ENCODE results near the gene COPA. TPM values are rescaled to one million over a fixed set of nuclear protein-coding genes. Genes with fewer than 3 reads are reported as not detected.

The COPA gene
- total and polyA plus RNA-seq, 3 experiments from 2014 or later = 121 to 139 (median 129) TPM

GRCh38 chr1:160352555-160352954, 9.5 kb upstream of the COPA start:
- peaks cover 1 to 3% (median 2%) of the 10 kb centered on the region in 3 donors for H3K4me1 Mint-ChIP-seq
- ChIA-PET POLR2A (no interaction called here), CTCF (interaction anchor here (0.5 kb wide), 1 partner anchor 643 kb away, joined by 3 read pairs; no protein-coding TSS in a partner anchor)
- H3K36me3 Mint-ChIP-seq = peaks cover 6 to 97% (median 36%) of the 10 kb centered on the region in 3 donors
- peak overlapping the region in 2 of 8 donors; percentile 71 to 73 for H3K27ac Mint-ChIP-seq
- Histone ChIP-seq H3K4me3 (ENCODE audit: low read length) (no peak overlapping the region), H3K27ac (ENCODE audit: low read depth, low read length) (no peak overlapping the region), H3K36me3 (ENCODE audit: insufficient read depth, low read length) (peaks cover 77% of the 10 kb centered on the region), H3K27me3 (ENCODE audit: insufficient read depth, low read length, poor library complexity, severe bottlenecking) (no peaks in the 10 kb centered on the region), H3K9me3 (ENCODE audit: low read length) (no peaks in the 10 kb centered on the region), H3K4me1 (ENCODE audit: insufficient read depth, low read length) (no peaks in the 10 kb centered on the region)
- H3K27me3 Mint-ChIP-seq = no peaks in the 10 kb centered on the region
- no peaks in the 10 kb centered on the region for H3K9me3 Mint-ChIP-seq
- DNase-seq = no peak
- no peak overlapping the region for H3K4me3 Mint-ChIP-seq

- Mint-ChIP-seq H3K9me3 (no peaks in the 10 kb centered on the region), H3K4me3 (no peak overlapping the region), H3K27ac (peak overlapping the region in 1 of 8 donors; percentile 78), H3K4me1 (peaks cover 5 to 11% (median 8%) of the 10 kb centered on the region in 3 donors), H3K36me3 (peaks cover 8 to 99% (median 39%) of the 10 kb centered on the region in 3 donors), H3K27me3 (no peaks in the 10 kb centered on the region)
- POLR2A ChIA-PET = no interaction called here
- H3K27me3 ChIP-seq (ENCODE audit: insufficient read depth, low read length, poor library complexity, severe bottlenecking) = no peaks in the 10 kb centered on the region
- H3K4me3 ChIP-seq (ENCODE audit: low read length) = no peak overlapping the region
- no peaks in the 10 kb centered on the region for H3K4me1 ChIP-seq (ENCODE audit: insufficient read depth, low read length)
- H3K9me3 ChIP-seq (ENCODE audit: low read length) = no peaks in the 10 kb centered on the region
- no peak overlapping the region for H3K27ac ChIP-seq (ENCODE audit: low read depth, low read length)
- DNase-seq = no peak
- CTCF ChIA-PET = no interaction called here
- H3K36me3 ChIP-seq (ENCODE audit: insufficient read depth, low read length) = peaks cover 74% of the 10 kb centered on the region
Measured at GRCh38 chr1:160351629-160352028, 8.6 kb upstream of the COPA start.

GRCh38 chr1:160346958-160347357, 3.9 kb upstream of the COPA start:
- Histone ChIP-seq H3K4me3 (ENCODE audit: low read length) (no peak overlapping the region), H3K9me3 (ENCODE audit: low read length) (no peaks in the 10 kb centered on the region), H3K27ac (ENCODE audit: low read depth, low read length) (no peak overlapping the region), H3K4me1 (ENCODE audit: insufficient read depth, low read length) (peaks cover 11% of the 10 kb centered on the region), H3K36me3 (ENCODE audit: insufficient read depth, low read length) (peaks cover 28% of the 10 kb centered on the region), H3K27me3 (ENCODE audit: insufficient read depth, low read length, poor library complexity, severe bottlenecking) (no peaks in the 10 kb centered on the region)
- Mint-ChIP-seq H3K36me3 (peaks cover 4 to 80% (median 18%) of the 10 kb centered on the region in 3 donors), H3K4me3 (peak overlapping the region in 2 of 7 donors; percentile 65 to 71), H3K4me1 (peaks cover 29 to 41% (median 36%) of the 10 kb centered on the region in 3 donors), H3K9me3 (no peaks in the 10 kb centered on the region), H3K27ac (peak overlapping the region in 4 of 8 donors; percentile 36 to 92 (median 52)), H3K27me3 (peaks cover 0 to 4% of the 10 kb centered on the region in 2 donors)
- DNase-seq = no peak
- POLR2A ChIA-PET = no interaction called here
- CTCF ChIA-PET = no interaction called here

GRCh38 chr1:160346463-160346862, 3.4 kb upstream of the COPA start:
- Mint-ChIP-seq H3K27ac (peak overlapping the region in 1 of 8 donors; percentile 36), H3K9me3 (no peaks in the 10 kb centered on the region), H3K27me3 (peaks cover 0 to 4% of the 10 kb centered on the region in 2 donors), H3K4me3 (peak overlapping the region in 2 of 7 donors; percentile 65 to 71), H3K36me3 (peaks cover 4 to 75% (median 17%) of the 10 kb centered on the region in 3 donors), H3K4me1 (peaks cover 34 to 46% (median 41%) of the 10 kb centered on the region in 3 donors)
- H3K4me3 ChIP-seq (ENCODE audit: low read length) = no peak overlapping the region
- H3K27me3 ChIP-seq (ENCODE audit: insufficient read depth, low read length, poor library complexity, severe bottlenecking) = no peaks in the 10 kb centered on the region
- H3K27ac ChIP-seq (ENCODE audit: low read depth, low read length) = no peak overlapping the region
- peaks cover 23% of the 10 kb centered on the region for H3K36me3 ChIP-seq (ENCODE audit: insufficient read depth, low read length)
- no peaks in the 10 kb centered on the region for H3K9me3 ChIP-seq (ENCODE audit: low read length)
- no peak for DNase-seq
- H3K4me1 ChIP-seq (ENCODE audit: insufficient read depth, low read length) = peaks cover 16% of the 10 kb centered on the region
- POLR2A ChIA-PET = no interaction called here
- CTCF ChIA-PET = no interaction called here

GRCh38 chr1:160344936-160345335, 1.9 kb upstream of the COPA start:
- no peaks in the 10 kb centered on the region for H3K9me3 ChIP-seq (ENCODE audit: low read length)
- H3K4me3 ChIP-seq (ENCODE audit: low read length) = no peak overlapping the region
- peaks cover 4 to 72% (median 9%) of the 10 kb centered on the region in 3 donors for H3K36me3 Mint-ChIP-seq
- no peak overlapping the region for H3K27ac ChIP-seq (ENCODE audit: low read depth, low read length)
- H3K4me1 Mint-ChIP-seq = peaks cover 48 to 61% (median 57%) of the 10 kb centered on the region in 3 donors
- peak overlapping the region; percentile 98 to 100 (median 100) for H3K4me3 Mint-ChIP-seq
- ChIA-PET POLR2A (interaction anchor here (0.7 kb wide), 1 partner anchor 58 kb away, joined by 3 read pairs; no protein-coding TSS in a partner anchor), CTCF (interaction anchor here (0.9 to 1.7 kb wide), 2 partner anchors 10 to 54 kb away, joined by 3 to 5 read pairs; no protein-coding TSS in a partner anchor)
- H3K4me1 ChIP-seq (ENCODE audit: insufficient read depth, low read length) = peaks cover 22% of the 10 kb centered on the region
- H3K27ac Mint-ChIP-seq = peak overlapping the region in 7 of 8 donors; percentile 50 to 100 (median 64)
- no peaks in the 10 kb centered on the region for H3K9me3 Mint-ChIP-seq
- DNase-seq = no peak
- no peaks in the 10 kb centered on the region for H3K27me3 ChIP-seq (ENCODE audit: insufficient read depth, low read length, poor library complexity, severe bottlenecking)
- peaks cover 0 to 4% of the 10 kb centered on the region in 2 donors for H3K27me3 Mint-ChIP-seq
- H3K36me3 ChIP-seq (ENCODE audit: insufficient read depth, low read length) = peaks cover 11% of the 10 kb centered on the region

- Histone ChIP-seq H3K4me1 (ENCODE audit: insufficient read depth, low read length) (peaks cover 22% of the 10 kb centered on the region), H3K4me3 (ENCODE audit: low read length) (peak overlapping the region; percentile 77), H3K36me3 (ENCODE audit: insufficient read depth, low read length) (peaks cover 6% of the 10 kb centered on the region), H3K27ac (ENCODE audit: low read depth, low read length) (peak overlapping the region; percentile 97), H3K9me3 (ENCODE audit: low read length) (no peaks in the 10 kb centered on the region), H3K27me3 (ENCODE audit: insufficient read depth, low read length, poor library complexity, severe bottlenecking) (no peaks in the 10 kb centered on the region)
- Mint-ChIP-seq H3K4me1 (peaks cover 53 to 67% (median 62%) of the 10 kb centered on the region in 3 donors), H3K27me3 (peaks cover 0 to 4% of the 10 kb centered on the region in 2 donors), H3K4me3 (peak overlapping the region; percentile 98 to 100 (median 100)), H3K9me3 (no peaks in the 10 kb centered on the region), H3K27ac (peak overlapping the region; percentile 96 to 100 (median 100)), H3K36me3 (peaks cover 4 to 72% (median 4%) of the 10 kb centered on the region in 3 donors)
- ChIA-PET CTCF (interaction anchor here (0.9 to 1.7 kb wide), 2 partner anchors 11 to 53 kb away, joined by 3 to 5 read pairs; no protein-coding TSS in a partner anchor), POLR2A (interaction anchor here (0.6 to 0.7 kb wide), 2 partner anchors 52 to 58 kb away, joined by 3 to 9 read pairs; no protein-coding TSS in a partner anchor)
- no peak for DNase-seq
Measured at GRCh38 chr1:160344241-160344640, 1.2 kb upstream of the COPA start.

- Histone ChIP-seq H3K4me3 (ENCODE audit: low read length) (peak overlapping the region; percentile 77), H3K4me1 (ENCODE audit: insufficient read depth, low read length) (peaks cover 22% of the 10 kb centered on the region), H3K9me3 (ENCODE audit: low read length) (no peaks in the 10 kb centered on the region), H3K36me3 (ENCODE audit: insufficient read depth, low read length) (peaks cover 17% of the 10 kb centered on the region), H3K27me3 (ENCODE audit: insufficient read depth, low read length, poor library complexity, severe bottlenecking) (no peaks in the 10 kb centered on the region), H3K27ac (ENCODE audit: low read depth, low read length) (peak overlapping the region; percentile 97)
- Mint-ChIP-seq H3K4me3 (peak overlapping the region; percentile 98 to 100 (median 100)), H3K9me3 (no peaks in the 10 kb centered on the region), H3K27me3 (peaks cover 0 to 4% of the 10 kb centered on the region in 2 donors), H3K27ac (peak overlapping the region; percentile 96 to 100 (median 100)), H3K36me3 (peaks cover 11 to 73% (median 13%) of the 10 kb centered on the region in 3 donors), H3K4me1 (peaks cover 62 to 80% (median 69%) of the 10 kb centered on the region in 3 donors)
- ChIA-PET POLR2A (no interaction called here), CTCF (no interaction called here)
- no peak for DNase-seq
Measured at GRCh38 chr1:160342526-160342925, 524 bp downstream of the COPA start.

GRCh38 chr1:160340866-160341265, 2.2 kb downstream of the COPA start:
- CTCF ChIA-PET = no interaction called here

More at GRCh38 chr1:160340866-160341265, 2.2 kb downstream of the COPA start:
- Histone ChIP-seq H3K4me3 (ENCODE audit: low read length) (no peak overlapping the region), H3K4me1 (ENCODE audit: insufficient read depth, low read length) (peaks cover 22% of the 10 kb centered on the region), H3K9me3 (ENCODE audit: low read length) (no peaks in the 10 kb centered on the region), H3K36me3 (ENCODE audit: insufficient read depth, low read length) (peaks cover 17% of the 10 kb centered on the region), H3K27ac (ENCODE audit: low read depth, low read length) (no peak overlapping the region), H3K27me3 (ENCODE audit: insufficient read depth, low read length, poor library complexity, severe bottlenecking) (no peaks in the 10 kb centered on the region)
- Mint-ChIP-seq H3K4me3 (peak overlapping the region in 6 of 7 donors; percentile 5 to 100 (median 100)), H3K27me3 (peaks cover 0 to 4% of the 10 kb centered on the region in 2 donors), H3K36me3 (peaks cover 8 to 72% (median 8%) of the 10 kb centered on the region in 3 donors), H3K27ac (peak overlapping the region; percentile 12 to 100 (median 100)), H3K4me1 (peaks cover 63 to 70% (median 63%) of the 10 kb centered on the region in 3 donors), H3K9me3 (no peaks in the 10 kb centered on the region)
- no peak for DNase-seq
- POLR2A ChIA-PET = no interaction called here
